Calu3 (cell line): Measurements from ENCODE around the gene AP2A1. TPM values are rescaled to one million over a fixed set of nuclear protein-coding genes. Genes with fewer than 3 reads are reported as not detected.
A peak's percentile ranks its signal among the peaks of the same experiment; 100 is the strongest.

ENCODE experiments used
- BruUV-seq: library from RNA; stranded (reverse); fragments of 400-500 nt; replicated peaks from 2 replicates; lab custom pipeline; 2021; lab: Mats Ljungman, UMichigan
- CTCF ChIA-PET: fragments of 300-600 bp; sonication (Branson Sonifier 250); formaldehyde crosslinking; loops from one replicate; lab custom pipeline; 2022; ENCODE audit warnings: antibody characterized with exemption; lab: Charles Lee
- DNase-seq: peaks from one replicate; pipeline ENCODE4 v3.0.0; 2022
- H3K27ac Mint-ChIP-seq: one replicate; pipeline ENCODE4 v1.8.0; 2022; ENCODE audit warnings: mixed read lengths; ENCODE audit not compliant: unreplicated experiment
- H3K27me3 Mint-ChIP-seq: one replicate; pipeline ENCODE4 v1.8.0; 2022; ENCODE audit warnings: mixed read lengths; ENCODE audit not compliant: unreplicated experiment
- H3K36me3 Mint-ChIP-seq: one replicate; pipeline ENCODE4 v1.8.0; 2022; ENCODE audit warnings: mild to moderate bottlenecking, moderate library complexity, mixed read lengths; ENCODE audit not compliant: insufficient read depth, unreplicated experiment
- H3K4me1 Mint-ChIP-seq: one replicate; pipeline ENCODE4 v1.8.0; 2022; ENCODE audit warnings: mild to moderate bottlenecking, low read depth, mixed read lengths; ENCODE audit not compliant: unreplicated experiment
- H3K4me3 Mint-ChIP-seq: one replicate; pipeline ENCODE4 v1.8.0; 2022; ENCODE audit warnings: mild to moderate bottlenecking, low read depth, moderate library complexity, mixed read lengths; ENCODE audit not compliant: unreplicated experiment
- H3K9me3 Mint-ChIP-seq: one replicate; pipeline ENCODE4 v1.8.0; 2022; ENCODE audit warnings: low read depth, mixed read lengths; ENCODE audit not compliant: unreplicated experiment
- intact Hi-C: fragments of 100-400 bp; cut with micrococcal nuclease; formaldehyde crosslinking; loops from one replicate; pipeline ENCODE4 v1.10.0; 2022; ENCODE audit not compliant: unreplicated experiment
- total RNA-seq: library from RNA; stranded (reverse); gene quantifications from 2 replicates; pipeline ENCODE4 v1.2.3, GENCODE V29; 2022
- TF ChIP-seq, protein P1 (sequence below): fragments of 200-600 bp; IDR thresholded peaks from one replicate; pipeline ENCODE4 v1.8.0; 2022; ENCODE audit warnings: antibody characterized with exemption; ENCODE audit not compliant: unreplicated experiment

Gene AP2A1
- total RNA-seq, 1 experiment from 2014 or later = 89.0 TPM

DNA sequence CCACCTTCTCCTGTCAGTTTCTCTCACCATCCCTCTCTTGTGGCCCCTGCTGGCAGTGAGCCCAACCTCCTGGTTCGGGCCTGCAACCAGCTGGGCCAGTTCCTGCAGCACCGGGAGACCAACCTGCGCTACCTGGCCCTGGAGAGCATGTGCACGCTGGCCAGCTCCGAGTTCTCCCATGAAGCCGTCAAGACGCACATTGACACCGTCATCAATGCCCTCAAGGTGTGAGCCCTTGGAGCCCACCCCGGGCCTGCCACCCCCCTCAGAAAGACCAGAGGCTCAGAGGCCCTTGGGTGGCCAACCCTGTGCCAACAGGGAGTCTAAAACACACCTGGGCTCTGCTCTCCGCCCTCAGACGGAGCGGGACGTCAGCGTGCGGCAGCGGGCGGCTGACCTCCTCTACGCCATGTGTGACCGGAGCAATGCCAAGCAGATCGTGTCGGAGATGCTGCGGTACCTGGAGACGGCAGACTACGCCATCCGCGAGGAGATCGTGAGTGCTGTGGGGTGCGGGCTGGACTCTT lies 32.5 kb downstream of the AP2A1 start:
- H3K4me3 Mint-ChIP-seq = no peak overlapping the region
- H3K4me1 Mint-ChIP-seq = no peaks in the 10 kb centered on the region
- BruUV-seq = TSS peak; percentile 26
- no peaks in the 10 kb centered on the region for H3K27me3 Mint-ChIP-seq
- H3K9me3 Mint-ChIP-seq = no peaks in the 10 kb centered on the region
- TF ChIP-seq, protein P1, sequence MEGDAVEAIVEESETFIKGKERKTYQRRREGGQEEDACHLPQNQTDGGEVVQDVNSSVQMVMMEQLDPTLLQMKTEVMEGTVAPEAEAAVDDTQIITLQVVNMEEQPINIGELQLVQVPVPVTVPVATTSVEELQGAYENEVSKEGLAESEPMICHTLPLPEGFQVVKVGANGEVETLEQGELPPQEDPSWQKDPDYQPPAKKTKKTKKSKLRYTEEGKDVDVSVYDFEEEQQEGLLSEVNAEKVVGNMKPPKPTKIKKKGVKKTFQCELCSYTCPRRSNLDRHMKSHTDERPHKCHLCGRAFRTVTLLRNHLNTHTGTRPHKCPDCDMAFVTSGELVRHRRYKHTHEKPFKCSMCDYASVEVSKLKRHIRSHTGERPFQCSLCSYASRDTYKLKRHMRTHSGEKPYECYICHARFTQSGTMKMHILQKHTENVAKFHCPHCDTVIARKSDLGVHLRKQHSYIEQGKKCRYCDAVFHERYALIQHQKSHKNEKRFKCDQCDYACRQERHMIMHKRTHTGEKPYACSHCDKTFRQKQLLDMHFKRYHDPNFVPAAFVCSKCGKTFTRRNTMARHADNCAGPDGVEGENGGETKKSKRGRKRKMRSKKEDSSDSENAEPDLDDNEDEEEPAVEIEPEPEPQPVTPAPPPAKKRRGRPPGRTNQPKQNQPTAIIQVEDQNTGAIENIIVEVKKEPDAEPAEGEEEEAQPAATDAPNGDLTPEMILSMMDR = no peak
- intact Hi-C loops = no loop called here
- H3K27ac Mint-ChIP-seq = no peak overlapping the region
- CTCF ChIA-PET = no interaction called here
- DNase-seq = no peak
- H3K36me3 Mint-ChIP-seq = peaks cover 33% of the 10 kb centered on the region

DNA sequence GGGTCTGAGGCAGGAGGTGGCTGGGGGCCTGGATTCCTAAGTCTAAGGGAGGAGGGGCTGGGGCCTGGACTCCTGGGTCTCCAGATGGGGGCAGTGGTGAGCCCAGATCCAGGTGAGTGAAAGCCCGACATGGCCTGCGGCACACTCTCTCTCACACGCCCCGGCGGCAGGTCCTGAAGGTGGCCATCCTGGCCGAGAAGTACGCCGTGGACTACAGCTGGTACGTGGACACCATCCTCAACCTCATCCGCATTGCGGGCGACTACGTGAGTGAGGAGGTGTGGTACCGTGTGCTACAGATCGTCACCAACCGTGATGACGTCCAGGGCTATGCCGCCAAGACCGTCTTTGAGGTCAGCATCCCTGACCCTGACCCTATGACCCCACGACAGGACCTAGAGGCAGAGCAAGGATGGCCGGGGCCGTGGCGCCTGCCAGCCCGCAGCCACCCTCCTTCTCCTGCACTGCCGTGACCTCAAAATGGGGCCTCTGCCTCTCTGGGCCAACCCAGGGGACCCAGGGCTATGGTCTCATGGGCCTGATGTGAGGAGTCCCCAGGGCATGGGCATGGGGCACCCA lies 33.1 kb downstream of the AP2A1 start:
- intact Hi-C loops = no loop called here
- Mint-ChIP-seq H3K27me3 (no peaks in the 10 kb centered on the region), H3K4me1 (no peaks in the 10 kb centered on the region), H3K36me3 (peaks cover 38% of the 10 kb centered on the region), H3K9me3 (no peaks in the 10 kb centered on the region), H3K27ac (no peak overlapping the region), H3K4me3 (no peak overlapping the region)
- TF ChIP-seq, protein P1 = peak; percentile 33
- BruUV-seq = no TSS peak
- CTCF ChIA-PET = no interaction called here
- DNase-seq = no peak

DNA sequence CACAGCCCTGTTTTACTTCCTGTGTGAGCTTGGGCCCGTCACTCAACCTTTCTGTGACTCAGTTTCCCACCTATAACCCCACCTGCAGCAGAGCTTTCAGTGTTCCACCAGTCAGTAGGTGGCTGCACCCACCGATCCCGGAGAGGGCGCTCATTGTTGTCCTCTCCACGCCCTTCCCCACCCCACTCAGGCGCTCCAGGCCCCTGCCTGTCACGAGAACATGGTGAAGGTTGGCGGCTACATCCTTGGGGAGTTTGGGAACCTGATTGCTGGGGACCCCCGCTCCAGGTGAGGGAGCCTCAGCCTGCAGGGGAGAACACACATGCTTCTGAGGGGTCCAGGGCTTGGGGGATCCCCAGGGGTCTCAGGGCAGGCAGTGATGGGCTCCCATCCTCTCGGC lies 34.0 kb downstream of the AP2A1 start:
- intact Hi-C loops = no loop called here
- no peaks in the 10 kb centered on the region for H3K4me1 Mint-ChIP-seq
- no peak overlapping the region for H3K27ac Mint-ChIP-seq
- DNase-seq = no peak
- CTCF ChIA-PET = interaction anchor here (1.0 kb wide), 1 partner anchor 14 kb away, joined by 3 read pairs; no protein-coding TSS in a partner anchor
- no TSS peak for BruUV-seq
- H3K27me3 Mint-ChIP-seq = no peaks in the 10 kb centered on the region
- H3K36me3 Mint-ChIP-seq = peaks cover 36% of the 10 kb centered on the region
- TF ChIP-seq, protein P1 = no peak
- no peak overlapping the region for H3K4me3 Mint-ChIP-seq
- no peaks in the 10 kb centered on the region for H3K9me3 Mint-ChIP-seq

DNA sequence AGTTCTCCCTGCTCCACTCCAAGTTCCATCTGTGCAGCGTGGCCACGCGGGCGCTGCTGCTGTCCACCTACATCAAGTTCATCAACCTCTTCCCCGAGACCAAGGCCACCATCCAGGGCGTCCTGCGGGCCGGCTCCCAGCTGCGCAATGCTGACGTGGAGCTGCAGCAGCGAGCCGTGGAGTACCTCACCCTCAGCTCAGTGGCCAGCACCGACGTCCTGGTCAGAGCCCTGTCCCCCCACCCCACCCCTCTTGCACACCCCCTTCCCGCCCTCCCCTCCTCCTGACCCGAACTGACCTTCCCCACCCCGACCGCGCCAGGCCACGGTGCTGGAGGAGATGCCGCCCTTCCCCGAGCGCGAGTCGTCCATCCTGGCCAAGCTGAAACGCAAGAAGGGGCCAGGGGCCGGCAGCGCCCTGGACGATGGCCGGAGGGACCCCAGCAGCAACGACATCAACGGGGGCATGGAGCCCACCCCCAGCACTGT lies 34.6 kb downstream of the AP2A1 start:
- Mint-ChIP-seq H3K27me3 (no peaks in the 10 kb centered on the region), H3K36me3 (peaks cover 40% of the 10 kb centered on the region), H3K27ac (no peak overlapping the region), H3K4me3 (no peak overlapping the region), H3K4me1 (no peaks in the 10 kb centered on the region), H3K9me3 (no peaks in the 10 kb centered on the region)
- CTCF ChIA-PET = interaction anchor here (1.0 kb wide), 1 partner anchor 15 kb away, joined by 3 read pairs; no protein-coding TSS in a partner anchor
- DNase-seq = no peak
- TF ChIP-seq, protein P1 = no peak
- no TSS peak for BruUV-seq
- intact Hi-C loops = no loop called here
